HG03558 (cell line): ENCODE results near the gene SOCS6.

ENCODE experiments used
- ATAC-seq: cut with Tn5 transposase; IDR thresholded peaks from one replicate; pipeline ENCODE4 v1.9.1; 2021; ENCODE audit warnings: moderate number of reproducible peaks; ENCODE audit not compliant: unreplicated experiment; ENCODE audit errors: extremely low read depth

The SOCS6 gene

DNA sequence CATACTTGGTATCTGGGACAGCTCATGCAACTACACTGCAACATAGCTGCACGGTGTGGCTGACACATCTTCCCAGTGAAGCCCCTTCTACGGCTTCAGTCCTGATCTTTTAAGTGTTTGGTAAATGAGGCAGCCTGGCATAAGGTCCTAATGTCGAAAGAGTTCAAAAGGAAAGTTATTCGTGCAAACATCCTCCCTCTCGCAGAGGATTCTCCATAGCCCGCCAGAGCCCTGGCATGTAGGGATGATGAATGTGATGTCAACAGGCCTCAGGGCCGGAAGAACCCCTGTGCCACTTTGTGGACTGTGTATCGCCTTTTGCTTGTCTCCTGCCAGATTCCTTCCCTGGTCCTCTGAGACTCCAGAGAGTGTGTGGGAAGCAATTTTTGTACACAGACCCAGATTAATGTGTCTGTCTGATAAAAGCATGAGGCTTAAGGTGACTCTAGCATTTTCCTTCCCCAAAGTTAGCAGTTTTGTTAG, 88.5 kb downstream of the SOCS6 start:
- ATAC-seq = no peak

DNA sequence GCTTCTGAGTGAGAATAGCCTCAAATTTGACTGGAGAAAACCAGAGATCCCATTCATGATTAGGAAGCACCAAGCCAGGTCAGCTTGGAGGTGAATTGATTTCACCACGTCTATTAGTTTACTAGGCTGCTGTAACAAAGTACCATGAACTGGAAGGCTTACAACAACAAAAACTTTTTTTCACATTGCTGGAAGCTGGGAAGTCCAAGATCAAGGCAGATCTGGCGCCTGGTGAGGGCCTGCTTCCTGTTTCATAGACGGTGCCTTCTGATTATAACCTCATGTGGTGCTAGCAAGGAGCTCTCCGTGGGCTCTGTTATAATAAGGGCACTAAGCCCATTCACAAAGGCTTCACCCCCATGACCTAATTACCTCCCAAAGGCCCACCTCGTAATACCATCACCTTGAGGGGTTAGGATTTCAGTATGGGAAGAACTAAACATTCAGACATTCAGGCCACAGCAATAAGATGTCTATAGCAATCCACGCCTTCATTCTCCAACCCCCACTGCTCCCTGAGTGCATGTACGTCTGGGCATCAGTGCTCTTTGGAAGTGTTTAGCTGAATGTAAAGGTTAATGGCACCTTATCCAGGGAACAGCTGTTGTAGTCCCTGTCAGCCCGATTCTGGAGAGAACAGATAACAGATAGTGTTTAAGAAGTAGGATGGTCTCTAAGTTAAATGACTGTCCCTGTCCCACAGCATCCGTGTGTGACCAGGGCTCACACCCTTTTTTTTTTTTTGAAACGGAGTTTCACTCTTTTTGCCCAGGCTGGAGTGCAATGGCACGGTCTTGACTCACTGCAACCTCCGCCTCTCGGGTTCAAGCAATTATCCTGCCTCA, 89.2 kb downstream of the SOCS6 start:
- ATAC-seq = no peak
